Smooth muscle cell (in vitro differentiated cells): ENCODE results near the gene APP. TPM values are rescaled to one million over a fixed set of nuclear protein-coding genes. Genes with fewer than 3 reads are reported as not detected.

ENCODE experiments used
- DNase-seq: peaks from one replicate; lab custom pipeline; 2025; ENCODE audit not compliant: unreplicated experiment; lab: John Stamatoyannopoulos, UW
- H2AFZ ChIP-seq: fragments of 200-600 bp; sonication (generic); 2 replicates; pipeline ENCODE4 v1.6.0; 2016; ENCODE audit warnings: antibody characterized with exemption, low read depth, mild to moderate bottlenecking
- H3F3A ChIP-seq: fragments of 200-600 bp; sonication (generic); 2 replicates; pipeline ENCODE4 v1.6.0; 2017; ENCODE audit warnings: antibody characterized with exemption, low read depth
- H3K27ac ChIP-seq: fragments of 200-600 bp; sonication (generic); 2 replicates; pipeline ENCODE4 v1.5.1; 2016; ENCODE audit warnings: low read depth, mild to moderate bottlenecking
- H3K27me3 ChIP-seq: fragments of 200-600 bp; sonication (generic); 2 replicates; pipeline ENCODE4 v1.6.1; 2016; ENCODE audit warnings: low read depth, mild to moderate bottlenecking
- H3K36me3 ChIP-seq: fragments of 200-600 bp; sonication (generic); 2 replicates; pipeline ENCODE4 v1.5.1; 2016; ENCODE audit warnings: low read depth
- H3K4me1 ChIP-seq: fragments of 200-600 bp; sonication (generic); 2 replicates; pipeline ENCODE4 v1.5.1; 2016; ENCODE audit warnings: low read depth
- H3K4me2 ChIP-seq: fragments of 200-600 bp; sonication (generic); 2 replicates; pipeline ENCODE4 v1.6.0; 2016; ENCODE audit warnings: mild to moderate bottlenecking
- H3K4me3 ChIP-seq: fragments of 200-600 bp; sonication (generic); 2 replicates; pipeline ENCODE4 v1.5.1; 2016; ENCODE audit warnings: mild to moderate bottlenecking
- H3K79me2 ChIP-seq: fragments of 200-600 bp; sonication (generic); 2 replicates; pipeline ENCODE4 v1.6.0; 2016; ENCODE audit warnings: low read depth, mild to moderate bottlenecking
- H3K9ac ChIP-seq: fragments of 200-600 bp; sonication (generic); 2 replicates; pipeline ENCODE4 v1.6.0; 2016; ENCODE audit warnings: low read depth
- H3K9me3 ChIP-seq: fragments of 200-600 bp; sonication (generic); replicated peaks from 2 replicates; pipeline ENCODE4 v1.5.1; 2016; ENCODE audit warnings: low read depth
- H4K20me1 ChIP-seq: fragments of 200-600 bp; sonication (generic); 2 replicates; pipeline ENCODE4 v1.6.0; 2016; ENCODE audit warnings: low read depth
- CTCF ChIP-seq: fragments of 200-600 bp; sonication (generic); IDR thresholded peaks from 2 replicates; pipeline ENCODE4 v1.5.1; 2017; ENCODE audit warnings: borderline replicate concordance, mild to moderate bottlenecking, antibody characterized with exemption; ENCODE audit not compliant: insufficient read depth, poor library complexity, severe bottlenecking
- WGBS: methylation state at CpG from one replicate; pipeline ENCODE4 v1.1.7; 2016; ENCODE audit warnings: low lambda C conversion rate; 5-methylcytosine and 5-hydroxymethylcytosine counted together
- polyA plus RNA-seq: library from polyadenylated mRNA; unstranded; fragments of >200 nt; fragmentation: Nextera tagmentation; extraction: Ambion mirVana; gene quantifications from 2 replicates; pipeline ENCODE4 v1.2.1, GENCODE V29; 2016
- total RNA-seq: library from RNA; depleted of rRNA; stranded (reverse); fragments of >200 nt; gene quantifications from 2 replicates; pipeline ENCODE4 v1.2.3, GENCODE V29; 2014

The APP gene
- total and polyA plus RNA-seq, 2 experiments from 2014 or later, result 65.3 to 459 TPM

- no peaks in the 10 kb centered on the region for H4K20me1 ChIP-seq
- no peak overlapping the region for H2AFZ ChIP-seq
- TF ChIP-seq CTCF, result no peak
- no peaks in the 10 kb centered on the region for H3K9me3 ChIP-seq
- H3F3A ChIP-seq, result peaks cover 2% of the 10 kb centered on the region
- 93% methylated on average over 9 of the region's 9 CpGs for WGBS
- no peaks in the 10 kb centered on the region for H3K79me2 ChIP-seq
- H3K27ac ChIP-seq, result peak overlapping the region; percentile 67
- H3K27me3 ChIP-seq, result no peaks in the 10 kb centered on the region
- H3K36me3 ChIP-seq, result peaks cover 33% of the 10 kb centered on the region
- H3K9ac ChIP-seq, result no peak overlapping the region
- H3K4me3 ChIP-seq, result no peak overlapping the region
- H3K4me1 ChIP-seq, result no peaks in the 10 kb centered on the region
- no peak for DNase-seq
- no peak overlapping the region for H3K4me2 ChIP-seq
Observed at GRCh38 chr21:25979845-25980616, 190.5 kb downstream of the APP start.

GRCh38 chr21:25977068-25977611 is 193.4 kb downstream of the APP start:
- Histone ChIP-seq H4K20me1 (peaks cover 4% of the 10 kb centered on the region), H3K27ac (no peak overlapping the region), H3F3A (no peaks in the 10 kb centered on the region), H3K9ac (no peak overlapping the region), H3K9me3 (no peaks in the 10 kb centered on the region), H3K36me3 (peaks cover 55% of the 10 kb centered on the region), H3K4me3 (no peak overlapping the region), H3K27me3 (no peaks in the 10 kb centered on the region), H3K79me2 (peaks cover 7% of the 10 kb centered on the region), H3K4me2 (no peak overlapping the region), H2AFZ (no peak overlapping the region), H3K4me1 (no peaks in the 10 kb centered on the region)
- no peak for DNase-seq
- no peak for TF ChIP-seq CTCF

DNA sequence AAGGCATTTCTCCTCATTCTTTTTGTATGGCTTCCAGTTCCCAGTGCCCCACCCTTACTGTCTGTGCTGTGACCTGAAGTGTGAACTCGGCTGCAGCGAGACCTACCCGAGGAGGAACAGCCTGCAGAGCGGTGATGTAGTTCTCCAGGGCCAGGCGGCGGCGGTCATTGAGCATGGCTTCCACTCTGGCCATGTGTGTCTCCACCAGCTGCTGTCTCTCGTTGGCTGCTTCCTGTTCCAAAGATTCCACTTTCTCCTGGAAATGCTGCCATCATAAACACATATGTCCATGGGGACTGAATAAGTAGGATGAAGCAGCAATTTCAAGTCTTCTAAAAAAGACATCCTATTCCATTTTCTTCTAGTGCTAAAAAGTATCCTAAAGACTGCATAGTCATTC is 195.6 kb downstream of the APP start:
- Histone ChIP-seq H3K27me3 (no peaks in the 10 kb centered on the region), H2AFZ (no peak overlapping the region), H4K20me1 (peaks cover 4% of the 10 kb centered on the region), H3K9ac (no peak overlapping the region), H3K27ac (no peak overlapping the region), H3F3A (no peaks in the 10 kb centered on the region), H3K4me3 (no peak overlapping the region), H3K79me2 (peaks cover 7% of the 10 kb centered on the region), H3K9me3 (no peaks in the 10 kb centered on the region), H3K4me2 (no peak overlapping the region), H3K4me1 (no peaks in the 10 kb centered on the region), H3K36me3 (peaks cover 55% of the 10 kb centered on the region)
- no peak for DNase-seq
- no peak for TF ChIP-seq CTCF
- WGBS, result 97% methylated on average over 8 of the region's 8 CpGs
